ENCODE results near the gene ABCC8.

Gene ABCC8

GRCh38 chr11:17387254-17387653 is 89.4 kb downstream of the ABCC8 start:
- Histone ChIP-seq H3K9ac (no peak overlapping the region), H3K79me2 (ENCODE audit: insufficient read depth, low read depth) (no peaks in the 10 kb centered on the region), H3K36me3 (ENCODE audit: insufficient read depth) (no peaks in the 10 kb centered on the region), H3K4me1 (ENCODE audit: low read depth, poor library complexity, severe bottlenecking) (peaks cover 14% of the 10 kb centered on the region), H3K27ac (no peak overlapping the region), H4K20me1 (ENCODE audit: insufficient read depth) (no peaks in the 10 kb centered on the region), H3K4me2 (no peak overlapping the region), H2AFZ (ENCODE audit: low read depth) (no peak overlapping the region), H3K4me3 (IDR thresholded peaks at IDR 0.05; ENCODE audit: insufficient read depth, low read depth, low read length) (no peak overlapping the region), H3K27me3 (ENCODE audit: insufficient read depth, low read depth) (no peaks in the 10 kb centered on the region)
- TF ChIP-seq, protein P1, sequence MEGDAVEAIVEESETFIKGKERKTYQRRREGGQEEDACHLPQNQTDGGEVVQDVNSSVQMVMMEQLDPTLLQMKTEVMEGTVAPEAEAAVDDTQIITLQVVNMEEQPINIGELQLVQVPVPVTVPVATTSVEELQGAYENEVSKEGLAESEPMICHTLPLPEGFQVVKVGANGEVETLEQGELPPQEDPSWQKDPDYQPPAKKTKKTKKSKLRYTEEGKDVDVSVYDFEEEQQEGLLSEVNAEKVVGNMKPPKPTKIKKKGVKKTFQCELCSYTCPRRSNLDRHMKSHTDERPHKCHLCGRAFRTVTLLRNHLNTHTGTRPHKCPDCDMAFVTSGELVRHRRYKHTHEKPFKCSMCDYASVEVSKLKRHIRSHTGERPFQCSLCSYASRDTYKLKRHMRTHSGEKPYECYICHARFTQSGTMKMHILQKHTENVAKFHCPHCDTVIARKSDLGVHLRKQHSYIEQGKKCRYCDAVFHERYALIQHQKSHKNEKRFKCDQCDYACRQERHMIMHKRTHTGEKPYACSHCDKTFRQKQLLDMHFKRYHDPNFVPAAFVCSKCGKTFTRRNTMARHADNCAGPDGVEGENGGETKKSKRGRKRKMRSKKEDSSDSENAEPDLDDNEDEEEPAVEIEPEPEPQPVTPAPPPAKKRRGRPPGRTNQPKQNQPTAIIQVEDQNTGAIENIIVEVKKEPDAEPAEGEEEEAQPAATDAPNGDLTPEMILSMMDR (conservative IDR thresholded peaks at IDR 0.05; ENCODE audit: low read depth, low read length): no peak

- H3K27me3 ChIP-seq (ENCODE audit: insufficient read depth, low read depth): no peaks in the 10 kb centered on the region
- H3K79me2 ChIP-seq (ENCODE audit: insufficient read depth, low read depth): no peaks in the 10 kb centered on the region
- H3K9ac ChIP-seq: no peak overlapping the region; the same call in 1 of the 2 replicates
- TF ChIP-seq, protein P1 (conservative IDR thresholded peaks at IDR 0.05; ENCODE audit: low read depth, low read length): peak; percentile 81
- H3K4me2 ChIP-seq: peak overlapping the region; percentile 58; the same call in 1 of the 2 replicates
- no peak overlapping the region for H3K4me3 ChIP-seq (IDR thresholded peaks at IDR 0.05; ENCODE audit: insufficient read depth, low read depth, low read length)
- H3K27ac ChIP-seq: no peak overlapping the region
- H3K4me1 ChIP-seq (ENCODE audit: low read depth, poor library complexity, severe bottlenecking): peaks cover 14% of the 10 kb centered on the region
- H3K36me3 ChIP-seq (ENCODE audit: insufficient read depth): no peaks in the 10 kb centered on the region
- no peaks in the 10 kb centered on the region for H4K20me1 ChIP-seq (ENCODE audit: insufficient read depth)
- peak overlapping the region; percentile 42; the same call in 1 of the 2 replicates for H2AFZ ChIP-seq (ENCODE audit: low read depth)
These were observed 90.1 kb downstream of the ABCC8 start for GRCh38 chr11:17386331-17387084.

- TF ChIP-seq, protein P1 (conservative IDR thresholded peaks at IDR 0.05; ENCODE audit: low read depth, low read length): no peak
- Histone ChIP-seq H3K36me3 (ENCODE audit: insufficient read depth) (no peaks in the 10 kb centered on the region), H3K79me2 (ENCODE audit: insufficient read depth, low read depth) (no peaks in the 10 kb centered on the region), H3K27ac (no peak overlapping the region), H4K20me1 (ENCODE audit: insufficient read depth) (no peaks in the 10 kb centered on the region), H3K4me1 (ENCODE audit: low read depth, poor library complexity, severe bottlenecking) (peaks cover 14% of the 10 kb centered on the region), H3K4me3 (IDR thresholded peaks at IDR 0.05; ENCODE audit: insufficient read depth, low read depth, low read length) (no peak overlapping the region), H3K4me2 (no peak overlapping the region; the same call in 1 of the 2 replicates), H3K27me3 (ENCODE audit: insufficient read depth, low read depth) (no peaks in the 10 kb centered on the region), H3K9ac (no peak overlapping the region), H2AFZ (ENCODE audit: low read depth) (no peak overlapping the region; the same call in 1 of the 2 replicates)
These were observed 90.7 kb downstream of the ABCC8 start for GRCh38 chr11:17385926-17386325.

DNA sequence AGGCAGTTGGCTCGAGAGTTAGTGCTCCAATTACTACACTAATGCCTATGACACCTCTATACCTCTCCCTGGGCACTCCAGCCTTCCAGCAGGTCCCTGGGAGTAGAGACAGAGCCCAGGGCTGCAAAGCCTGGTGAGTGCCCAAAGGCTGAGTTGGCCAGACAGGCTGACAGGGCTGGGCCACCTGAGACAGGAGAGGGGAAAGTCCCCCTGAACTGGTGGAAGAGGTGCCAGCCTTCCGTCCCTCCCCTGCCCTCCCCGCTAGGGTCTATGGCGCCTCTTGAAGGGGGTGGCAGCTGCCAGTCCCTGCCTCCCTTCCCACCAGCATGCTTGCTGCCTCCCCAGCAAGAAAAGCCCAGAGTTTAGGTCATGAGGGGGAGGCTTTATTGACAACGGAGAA is 91.2 kb downstream of the ABCC8 start:
- Histone ChIP-seq H3K4me2 (no peak overlapping the region), H3K4me1 (ENCODE audit: low read depth, poor library complexity, severe bottlenecking) (peaks cover 14% of the 10 kb centered on the region), H3K4me3 (IDR thresholded peaks at IDR 0.05; ENCODE audit: insufficient read depth, low read depth, low read length) (no peak overlapping the region), H3K27me3 (ENCODE audit: insufficient read depth, low read depth) (no peaks in the 10 kb centered on the region), H3K9ac (no peak overlapping the region), H3K79me2 (ENCODE audit: insufficient read depth, low read depth) (no peaks in the 10 kb centered on the region), H3K27ac (no peak overlapping the region), H3K36me3 (ENCODE audit: insufficient read depth) (no peaks in the 10 kb centered on the region), H2AFZ (ENCODE audit: low read depth) (no peak overlapping the region), H4K20me1 (ENCODE audit: insufficient read depth) (no peaks in the 10 kb centered on the region)
- TF ChIP-seq, protein P1 (conservative IDR thresholded peaks at IDR 0.05; ENCODE audit: low read depth, low read length): no peak

Data from KMS-11 (cell line).